Activated T-helper 17 cell treated with anti-CD3 and anti-CD28 coated beads, Interleukin-2, amount 50 U/mL, for 72 hours (primary cell): ENCODE results near the gene SERPINA9. TPM values are rescaled to one million over a fixed set of nuclear protein-coding genes. Genes with fewer than 3 reads are reported as not detected.
A peak's percentile ranks its signal among the peaks of the same experiment; 100 is the strongest.
"Not testable (repeated sequence)": the region's sequence is repeated elsewhere in the genome, so short reads cannot be mapped to it uniquely, and the experiment has no call there.

Source experiments
- ATAC-seq: fragments of 150-1000 bp; cut with Tn5 transposase; replicated peaks from 2 replicates; pipeline ENCODE4 v1.10.0; 2021; ENCODE audit warnings: mild to moderate bottlenecking, moderate library complexity
- H3K27ac Mint-ChIP-seq: one replicate; pipeline ENCODE4 v1.8.0; 2022; ENCODE audit warnings: mixed read lengths
- H3K27me3 Mint-ChIP-seq: one replicate; pipeline ENCODE4 v1.8.0; 2022; ENCODE audit warnings: mixed read lengths
- H3K36me3 Mint-ChIP-seq: one replicate; pipeline ENCODE4 v1.8.0; 2022; ENCODE audit warnings: low read depth, mild to moderate bottlenecking, mixed read lengths
- H3K4me1 Mint-ChIP-seq: one replicate; pipeline ENCODE4 v1.8.0; 2022; ENCODE audit warnings: mixed read lengths
- H3K4me3 Mint-ChIP-seq: one replicate; pipeline ENCODE4 v1.8.0; 2022; ENCODE audit warnings: mild to moderate bottlenecking, mixed read lengths
- H3K9me3 Mint-ChIP-seq: one replicate; pipeline ENCODE4 v1.8.0; 2022; ENCODE audit warnings: mixed read lengths
- total RNA-seq, 2 donors: library from RNA; stranded (reverse); gene quantifications; one replicate each; pipeline ENCODE4 v1.2.3, GENCODE V29; 2022

Gene SERPINA9
- total RNA-seq, 2 donors from 2014 or later, result not detected

DNA sequence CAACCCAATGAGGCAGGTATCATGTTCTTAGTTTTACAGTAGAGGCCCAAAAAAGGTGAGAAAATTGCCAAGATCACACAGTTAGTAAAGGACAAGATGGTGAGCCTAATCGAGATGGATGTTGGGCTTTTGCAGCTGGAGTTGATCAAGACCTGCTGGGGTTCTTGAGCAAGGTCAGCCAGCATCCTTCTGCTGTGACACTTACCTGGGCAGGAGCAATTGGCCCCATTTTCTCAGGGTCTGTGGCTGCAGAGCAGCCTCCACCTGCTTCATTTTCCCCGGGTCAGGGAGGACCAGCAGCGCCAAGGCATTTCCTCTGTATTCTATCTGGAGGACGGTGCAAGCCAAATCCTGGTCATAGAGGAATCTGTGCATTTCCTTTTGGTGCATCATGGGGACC is 29.9 kb downstream of the SERPINA9 start:
- Mint-ChIP-seq H3K9me3 (no peaks in the 10 kb centered on the region), H3K4me1 (no peaks in the 10 kb centered on the region), H3K27me3 (peaks cover 12% of the 10 kb centered on the region), H3K4me3 (no peak overlapping the region), H3K36me3 (no peaks in the 10 kb centered on the region), H3K27ac (no peak overlapping the region)
- no peak for ATAC-seq

DNA sequence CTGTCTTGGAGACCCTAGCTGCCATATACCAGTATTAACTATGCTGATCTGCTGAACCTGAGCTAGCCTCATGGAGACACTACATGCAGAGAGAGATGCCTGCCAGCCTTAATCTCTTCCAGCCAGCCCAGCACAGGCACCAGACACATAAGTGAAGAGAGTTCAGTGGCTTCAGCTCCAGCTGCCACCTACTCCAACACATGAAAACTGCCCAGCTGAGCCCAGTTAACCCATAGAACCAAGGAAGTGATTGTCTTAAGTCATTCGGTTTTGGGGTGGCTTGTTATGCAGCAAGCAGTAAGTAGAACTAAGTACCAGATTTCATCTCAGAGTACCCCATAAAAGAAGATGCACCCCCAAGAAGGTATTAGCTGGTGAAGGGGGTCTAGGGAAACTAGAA is 31.0 kb downstream of the SERPINA9 start:
- Mint-ChIP-seq H3K36me3 (no peaks in the 10 kb centered on the region), H3K4me1 (no peaks in the 10 kb centered on the region), H3K4me3 (no peak overlapping the region), H3K27me3 (peaks cover 9% of the 10 kb centered on the region), H3K9me3 (no peaks in the 10 kb centered on the region), H3K27ac (no peak overlapping the region)
- ATAC-seq, result no peak

- Mint-ChIP-seq H3K4me3 (no peak overlapping the region), H3K9me3 (no peaks in the 10 kb centered on the region), H3K36me3 (no peaks in the 10 kb centered on the region), H3K27me3 (peaks cover 16% of the 10 kb centered on the region), H3K4me1 (no peaks in the 10 kb centered on the region), H3K27ac (no peak overlapping the region)
- no peak for ATAC-seq
Measured at GRCh38 chr14:94441531-94442205, 34.3 kb downstream of the SERPINA9 start.

DNA sequence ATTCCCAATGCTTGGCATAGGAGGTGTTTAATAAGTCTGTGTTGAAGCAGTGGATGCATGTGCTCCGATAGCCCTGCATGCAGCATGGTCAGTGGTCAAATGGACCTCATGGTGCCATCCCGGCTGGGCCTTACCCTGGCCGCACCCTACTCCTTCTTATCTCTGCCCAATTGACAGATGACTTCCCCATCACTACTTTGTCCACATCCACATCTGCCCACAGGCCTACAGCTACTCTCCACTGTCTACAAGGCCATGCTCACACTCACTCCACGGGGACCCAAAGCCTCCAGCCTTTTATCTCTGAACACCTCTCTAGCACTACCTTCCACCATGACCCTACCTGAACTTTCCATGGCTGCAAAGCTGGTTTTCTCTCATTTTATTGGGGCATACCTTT is 34.9 kb downstream of the SERPINA9 start:
- Mint-ChIP-seq H3K36me3 (no peaks in the 10 kb centered on the region), H3K27me3 (peaks cover 18% of the 10 kb centered on the region), H3K27ac (no peak overlapping the region), H3K9me3 (no peaks in the 10 kb centered on the region), H3K4me1 (no peaks in the 10 kb centered on the region), H3K4me3 (no peak overlapping the region)
- no peak for ATAC-seq

- Mint-ChIP-seq H3K36me3 (no peaks in the 10 kb centered on the region), H3K9me3 (no peaks in the 10 kb centered on the region), H3K27ac (no peak overlapping the region), H3K4me3 (no peak overlapping the region), H3K27me3 (peaks cover 25% of the 10 kb centered on the region), H3K4me1 (no peaks in the 10 kb centered on the region)
- ATAC-seq, result no peak
Measured at GRCh38 chr14:94439453-94440057, 36.4 kb downstream of the SERPINA9 start.

DNA sequence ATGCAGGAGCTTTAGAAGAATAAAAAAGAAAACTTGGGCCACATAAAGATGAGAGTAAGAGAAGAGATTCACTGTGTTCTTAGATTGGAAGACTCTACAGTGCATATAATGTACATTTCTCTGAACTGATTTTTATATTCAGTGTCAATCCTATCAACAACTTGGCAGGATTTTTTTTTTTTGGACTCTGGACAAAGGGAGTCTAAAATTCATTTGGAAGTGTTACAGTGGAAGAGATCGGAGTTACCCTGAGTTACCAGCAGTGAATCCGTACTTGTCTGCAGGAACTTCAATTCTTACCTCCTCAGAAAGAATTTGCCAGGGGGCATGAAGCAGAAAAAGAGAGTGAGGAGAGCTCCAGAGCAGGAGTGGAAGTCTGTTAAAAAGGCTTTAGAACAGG is 47.4 kb downstream of the SERPINA9 start:
- Mint-ChIP-seq H3K4me1 (no peaks in the 10 kb centered on the region), H3K27ac (no peak overlapping the region), H3K9me3 (peaks cover 4% of the 10 kb centered on the region), H3K36me3 (no peaks in the 10 kb centered on the region), H3K4me3 (no peak overlapping the region), H3K27me3 (peaks cover 8% of the 10 kb centered on the region)
- ATAC-seq, result no peak

DNA sequence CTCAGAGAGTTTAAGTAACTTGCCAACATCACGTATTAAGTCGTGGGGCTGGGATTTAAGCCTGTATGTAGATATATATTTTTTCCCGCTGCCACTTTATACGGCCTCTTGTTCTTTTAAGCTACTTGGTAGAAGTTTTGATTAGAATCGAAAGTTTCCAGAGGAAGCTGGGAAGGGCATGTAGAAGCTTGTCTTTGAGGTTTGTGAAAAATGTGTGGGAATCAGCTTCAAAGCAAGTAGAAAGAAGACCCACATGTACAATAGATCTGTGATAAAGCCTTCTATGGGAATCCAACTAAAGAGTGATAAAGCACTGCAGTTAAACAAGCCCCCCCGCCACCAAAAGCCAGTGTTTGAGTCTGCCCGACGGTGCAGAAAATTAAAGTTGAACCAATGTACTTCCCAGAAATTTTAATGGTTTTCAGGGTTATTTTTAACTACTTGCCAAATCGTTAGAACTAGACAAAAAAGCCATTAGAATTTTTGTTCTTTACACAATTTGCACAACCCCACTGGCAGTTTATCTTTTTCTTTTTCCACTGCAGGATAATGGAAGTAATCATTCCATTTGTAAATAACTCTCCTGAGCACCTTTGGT is 48.9 kb downstream of the SERPINA9 start:
- ATAC-seq, result no peak
- Mint-ChIP-seq H3K4me3 (no peak overlapping the region), H3K36me3 (no peaks in the 10 kb centered on the region), H3K9me3 (peaks cover 4% of the 10 kb centered on the region), H3K27me3 (peaks cover 11% of the 10 kb centered on the region), H3K4me1 (no peaks in the 10 kb centered on the region), H3K27ac (no peak overlapping the region)

DNA sequence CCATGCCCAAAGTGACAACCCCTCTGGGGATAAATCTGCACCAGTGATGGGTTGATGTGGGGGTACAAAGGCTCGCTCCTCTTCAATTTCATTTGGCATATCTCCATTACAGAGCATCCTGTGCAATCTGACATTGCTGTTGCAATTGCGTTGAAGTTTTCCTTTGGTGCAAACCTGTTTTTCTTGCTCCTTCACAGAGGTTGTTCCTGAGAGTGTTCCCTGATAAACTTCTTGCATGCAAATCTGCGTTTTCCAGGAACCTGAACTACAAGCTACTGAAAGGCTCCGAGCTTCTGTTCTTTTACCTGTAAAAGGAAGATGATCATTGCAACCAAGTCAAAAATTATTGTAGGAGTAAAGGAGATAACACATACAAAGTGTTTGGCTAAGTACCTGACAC is 49.5 kb downstream of the SERPINA9 start:
- H3K27me3 Mint-ChIP-seq, result peaks cover 11% of the 10 kb centered on the region
- no peak overlapping the region for H3K27ac Mint-ChIP-seq
- H3K36me3 Mint-ChIP-seq, result no peaks in the 10 kb centered on the region
- H3K4me3 Mint-ChIP-seq, result no peak overlapping the region
- peaks cover 4% of the 10 kb centered on the region for H3K9me3 Mint-ChIP-seq
- ATAC-seq, result no peak
- H3K4me1 Mint-ChIP-seq, result no peaks in the 10 kb centered on the region

DNA sequence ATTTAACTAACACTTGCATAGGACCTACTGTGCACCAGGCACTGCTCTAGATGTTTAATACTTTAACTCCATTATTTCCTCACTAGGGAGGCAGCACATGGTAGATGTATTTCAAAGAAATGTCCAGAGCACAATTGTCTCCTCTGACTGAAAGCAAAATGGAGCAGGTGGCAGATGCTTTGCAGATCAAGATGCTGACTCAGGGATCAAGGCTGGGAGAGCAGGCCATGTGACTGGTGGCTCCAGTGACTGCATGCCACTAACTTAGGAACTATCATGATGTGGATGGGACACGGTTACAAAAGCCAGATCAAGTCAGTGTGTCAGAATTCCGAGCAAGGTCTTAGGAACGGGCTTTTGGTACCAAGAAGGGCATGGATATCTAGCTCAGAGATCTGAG is 51.6 kb downstream of the SERPINA9 start:
- Mint-ChIP-seq H3K4me3 (no peak overlapping the region), H3K36me3 (no peaks in the 10 kb centered on the region), H3K27ac (no peak overlapping the region), H3K27me3 (peaks cover 7% of the 10 kb centered on the region), H3K9me3 (peaks cover 4% of the 10 kb centered on the region), H3K4me1 (no peaks in the 10 kb centered on the region)
- no peak for ATAC-seq

DNA sequence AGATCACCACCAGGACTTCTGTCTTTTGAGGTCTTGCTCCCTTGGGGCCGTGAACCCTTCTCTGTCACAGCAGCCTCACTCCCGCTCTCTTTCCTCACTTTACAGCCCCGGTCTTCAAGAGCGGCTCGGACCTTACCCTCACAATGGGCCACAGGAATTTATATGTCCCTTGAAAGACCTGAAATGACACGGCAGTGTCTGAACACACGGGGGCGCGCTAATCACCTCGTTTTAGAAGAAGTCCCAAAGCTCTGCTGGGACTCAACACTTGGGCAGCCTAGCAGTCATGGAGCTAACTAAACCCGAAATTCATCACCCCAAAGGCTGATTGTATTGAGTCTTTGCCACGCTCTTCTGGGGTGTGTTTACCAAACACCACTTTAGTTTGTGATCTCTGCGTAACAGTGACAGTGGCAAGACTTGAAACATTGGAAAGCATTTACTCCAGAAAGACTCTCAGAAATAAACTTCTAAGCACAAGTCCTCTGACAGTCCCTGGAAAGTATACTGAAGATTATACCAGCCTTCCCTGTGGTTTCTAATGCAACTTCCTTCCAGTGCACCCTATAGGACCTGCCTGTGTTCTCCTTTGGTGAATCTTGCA is 52.4 kb downstream of the SERPINA9 start:
- Mint-ChIP-seq H3K27ac (peak overlapping the region; percentile 21), H3K4me3 (peak overlapping the region; percentile 39), H3K27me3 (peaks cover 5% of the 10 kb centered on the region), H3K9me3 (peaks cover 5% of the 10 kb centered on the region), H3K36me3 (no peaks in the 10 kb centered on the region), H3K4me1 (no peaks in the 10 kb centered on the region)
- ATAC-seq, result peak; percentile 70

GRCh38 chr14:94421316-94421715 is 54.7 kb downstream of the SERPINA9 start:
- Mint-ChIP-seq H3K4me1 (peaks cover 6% of the 10 kb centered on the region), H3K27ac (no peak overlapping the region), H3K4me3 (no peak overlapping the region), H3K9me3 (peaks cover 13% of the 10 kb centered on the region), H3K27me3 (peaks cover 3% of the 10 kb centered on the region), H3K36me3 (no peaks in the 10 kb centered on the region)
- ATAC-seq, result no peak

GRCh38 chr14:94417497-94418205 is 58.3 kb downstream of the SERPINA9 start:
- H3K27me3 Mint-ChIP-seq, H3K4me1 Mint-ChIP-seq, H3K36me3 Mint-ChIP-seq: not testable (repeated sequence)
- Mint-ChIP-seq H3K9me3 (peaks cover 17% of the 10 kb centered on the region), H3K27ac (peak overlapping the region; percentile 51), H3K4me3 (peak overlapping the region; percentile 49)
- peak; percentile 86 for ATAC-seq
